ENCODE results near the gene ROPN1L. TPM values are rescaled to one million over a fixed set of nuclear protein-coding genes. Genes with fewer than 3 reads are reported as not detected.
"Not testable (repeated sequence)": the region's sequence is repeated elsewhere in the genome, so short reads cannot be mapped to it uniquely, and the experiment has no call there.

The ROPN1L gene
- total RNA-seq, 2 experiments from 2014 or later, result 1.1 to 2.4 TPM

DNA sequence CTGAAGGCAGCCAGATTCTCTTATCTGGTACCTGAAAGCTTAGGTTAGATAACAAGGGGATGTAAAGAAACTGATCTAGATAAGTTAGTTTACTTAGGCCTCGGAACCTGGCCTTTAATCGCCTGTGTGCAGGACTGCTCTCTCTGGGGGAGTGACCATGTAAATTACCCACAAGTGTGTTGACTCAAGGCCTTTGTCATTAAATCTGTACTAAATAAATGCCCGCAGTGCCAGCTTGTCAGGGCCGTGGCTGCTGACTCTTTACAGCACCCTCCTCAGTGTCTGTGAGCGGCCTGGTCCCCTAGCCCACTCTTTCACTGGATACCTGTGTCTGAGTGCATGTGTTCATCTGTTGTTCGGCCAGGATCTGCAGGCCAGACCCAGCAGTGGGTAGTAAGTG is 52.8 kb downstream of the ROPN1L start:
- H3K27ac Mint-ChIP-seq; DNase-seq; ATAC-seq; H3K36me3 Mint-ChIP-seq; H3K9me3 Mint-ChIP-seq (ENCODE audit: low read depth); H3K4me1 Mint-ChIP-seq; H3K27me3 Mint-ChIP-seq; CTCF ChIA-PET; H3K4me3 Mint-ChIP-seq: not testable (repeated sequence)

DNA sequence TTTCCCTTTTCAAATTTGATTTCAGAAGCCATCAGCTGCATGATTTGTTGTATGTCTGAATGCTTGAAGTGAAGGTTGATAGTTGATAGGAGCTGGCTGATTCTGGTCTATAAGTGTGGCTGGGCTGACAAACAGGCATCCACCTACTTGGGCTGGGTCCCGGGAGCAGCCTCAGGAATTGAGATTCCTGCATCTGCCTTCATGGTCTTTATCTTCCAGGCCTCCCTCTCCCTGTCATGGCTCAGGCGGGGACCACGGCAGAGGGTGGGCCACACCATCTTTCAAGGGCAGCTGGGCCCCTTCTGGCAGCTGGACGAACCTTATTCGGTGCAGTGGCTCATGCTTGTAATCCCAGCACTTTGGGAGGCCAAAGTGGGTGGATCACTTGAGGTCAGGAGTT is 55.9 kb downstream of the ROPN1L start:
- Mint-ChIP-seq H3K9me3 (ENCODE audit: low read depth) (peaks cover 7% of the 10 kb centered on the region), H3K27me3 (no peaks in the 10 kb centered on the region), H3K36me3 (no peaks in the 10 kb centered on the region), H3K27ac (no peak overlapping the region), H3K4me3 (no peak overlapping the region), H3K4me1 (no peaks in the 10 kb centered on the region)
- ATAC-seq, result no peak
- no peak for DNase-seq
- CTCF ChIA-PET, result no interaction called here

DNA sequence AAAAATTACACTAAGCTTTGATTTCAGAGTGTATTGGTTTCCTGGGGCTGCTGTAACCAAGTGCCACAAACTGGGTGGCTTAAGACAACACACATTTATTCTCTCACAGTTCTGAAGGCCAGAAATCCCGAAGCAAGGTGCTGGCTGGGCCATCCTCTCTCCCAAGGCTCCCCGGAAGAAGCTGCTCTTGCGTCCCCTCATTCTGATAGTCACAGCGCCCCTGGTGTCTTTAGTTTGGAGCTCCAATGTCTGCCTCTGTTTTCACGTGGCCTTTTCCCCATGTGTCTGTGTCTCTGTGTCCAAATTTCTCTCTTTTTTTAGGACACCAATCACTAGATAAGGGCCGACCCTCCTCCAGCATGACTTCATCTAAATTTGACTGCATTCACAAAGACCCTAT is 56.7 kb downstream of the ROPN1L start:
- ATAC-seq (no peak), DNase-seq (no peak)
- Mint-ChIP-seq H3K27ac (no peak overlapping the region), H3K36me3 (no peaks in the 10 kb centered on the region), H3K4me3 (no peak overlapping the region), H3K27me3 (no peaks in the 10 kb centered on the region), H3K4me1 (no peaks in the 10 kb centered on the region), H3K9me3 (ENCODE audit: low read depth) (peaks cover 7% of the 10 kb centered on the region)
- CTCF ChIA-PET, result no interaction called here

DNA sequence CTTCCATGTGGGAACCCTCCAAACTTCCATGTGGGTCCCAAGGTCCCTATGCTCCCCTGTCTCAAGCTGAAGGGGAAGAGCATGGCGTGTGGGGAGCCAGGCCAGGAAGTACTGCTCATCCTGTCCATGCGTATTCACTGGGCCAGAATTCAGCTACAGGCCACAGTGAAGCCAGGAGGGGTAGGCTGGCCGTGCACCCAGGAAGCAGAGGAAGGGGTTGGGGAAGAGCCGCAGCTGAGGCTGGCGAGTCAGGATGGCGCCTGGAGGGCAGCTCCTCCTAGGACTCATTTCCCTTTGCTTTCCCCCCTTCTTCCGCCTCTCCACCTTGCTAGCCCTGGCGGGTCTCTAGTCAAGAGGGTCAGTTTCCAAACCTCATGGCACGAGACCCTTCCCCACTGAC is 57.4 kb downstream of the ROPN1L start:
- Mint-ChIP-seq H3K4me1 (no peaks in the 10 kb centered on the region), H3K9me3 (ENCODE audit: low read depth) (peaks cover 5% of the 10 kb centered on the region), H3K4me3 (no peak overlapping the region), H3K27me3 (no peaks in the 10 kb centered on the region), H3K36me3 (no peaks in the 10 kb centered on the region), H3K27ac (no peak overlapping the region)
- DNase-seq, result no peak
- CTCF ChIA-PET, result no interaction called here
- ATAC-seq, result no peak

DNA sequence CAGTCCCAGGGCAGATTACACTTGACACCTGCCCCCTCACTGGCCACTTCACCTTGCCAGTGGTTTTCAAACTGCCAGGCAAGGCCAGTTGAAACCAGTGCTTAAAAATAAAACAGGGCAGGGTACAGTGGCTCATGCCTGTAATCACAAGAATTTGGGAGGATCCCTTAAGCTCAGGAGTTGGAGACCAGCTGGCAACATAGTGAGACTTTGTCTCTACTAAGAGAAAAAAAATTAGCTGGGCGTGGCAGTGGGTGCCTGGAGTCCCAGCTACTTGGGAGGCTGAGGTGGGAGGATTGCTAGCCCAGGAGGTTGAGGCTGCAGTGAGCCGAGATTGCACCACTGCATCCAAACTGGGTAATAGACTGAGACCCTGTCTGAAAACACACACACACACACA is 58.1 kb downstream of the ROPN1L start:
- H3K27me3 Mint-ChIP-seq, result no peaks in the 10 kb centered on the region
- H3K27ac Mint-ChIP-seq, result no peak overlapping the region
- no peak for DNase-seq
- no peaks in the 10 kb centered on the region for H3K4me1 Mint-ChIP-seq
- no peak overlapping the region for H3K4me3 Mint-ChIP-seq
- H3K9me3 Mint-ChIP-seq (ENCODE audit: low read depth), result peaks cover 2% of the 10 kb centered on the region
- ATAC-seq, result no peak
- H3K36me3 Mint-ChIP-seq, result no peaks in the 10 kb centered on the region
- CTCF ChIA-PET, result interaction anchor here (0.6 to 0.7 kb wide), 2 partner anchors 52 to 189 kb away, joined by 3 read pairs; no protein-coding TSS in a partner anchor

DNA sequence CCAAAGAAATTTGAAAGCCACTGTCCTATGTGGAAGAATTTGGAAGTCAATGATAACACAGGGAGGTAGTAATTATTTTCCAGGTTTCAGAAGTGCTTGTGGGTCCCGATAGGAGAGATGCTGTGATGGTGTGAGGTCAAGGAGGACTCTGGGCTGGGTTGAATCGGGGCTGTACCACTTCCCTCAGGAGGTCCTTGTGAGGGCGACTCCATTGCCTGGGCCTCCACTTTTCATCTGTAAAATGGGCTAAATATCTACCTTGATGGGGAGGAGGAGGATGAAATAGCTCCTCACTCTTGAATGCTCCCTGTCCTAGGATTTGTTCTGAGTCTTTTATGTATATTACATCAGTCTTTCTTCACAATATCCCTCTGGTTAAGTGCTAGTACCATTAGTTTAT is 59.0 kb downstream of the ROPN1L start:
- Mint-ChIP-seq H3K36me3 (no peaks in the 10 kb centered on the region), H3K4me1 (no peaks in the 10 kb centered on the region), H3K27me3 (no peaks in the 10 kb centered on the region), H3K4me3 (no peak overlapping the region), H3K27ac (no peak overlapping the region), H3K9me3 (ENCODE audit: low read depth) (peaks cover 2% of the 10 kb centered on the region)
- no peak for DNase-seq
- no peak for ATAC-seq
- CTCF ChIA-PET, result interaction anchor here (0.6 kb wide), 1 partner anchor 51 kb away, joined by 3 read pairs; no protein-coding TSS in a partner anchor

DNA sequence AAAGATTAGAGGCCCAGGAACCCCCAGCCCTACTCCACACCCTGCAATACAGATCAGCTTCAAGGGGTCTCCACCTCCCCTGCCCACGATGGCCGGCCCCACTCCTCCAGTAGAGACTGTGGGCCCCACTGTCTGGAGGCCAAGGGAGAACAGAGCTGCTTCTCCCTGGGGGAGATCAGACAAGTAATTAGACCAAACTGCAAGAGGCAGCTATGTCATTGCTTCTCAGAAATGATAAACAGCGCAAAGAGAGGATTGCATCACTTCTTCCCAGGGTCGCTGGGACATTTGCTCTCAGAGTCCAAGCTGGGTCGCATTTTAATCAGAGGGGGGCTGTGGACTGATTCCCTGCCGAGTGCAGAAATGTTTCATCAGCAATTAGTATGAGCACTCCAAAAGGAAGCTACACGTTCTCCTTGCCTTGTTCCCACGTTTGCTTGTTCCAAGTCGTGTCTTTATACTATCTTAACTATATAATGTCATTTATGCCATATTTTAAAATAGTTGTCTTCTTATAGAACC is 59.9 kb downstream of the ROPN1L start:
- H3K27me3 Mint-ChIP-seq, result no peaks in the 10 kb centered on the region
- no peaks in the 10 kb centered on the region for H3K4me1 Mint-ChIP-seq
- no peaks in the 10 kb centered on the region for H3K36me3 Mint-ChIP-seq
- ATAC-seq (no peak), DNase-seq (no peak)
- H3K27ac Mint-ChIP-seq, result no peak overlapping the region
- H3K4me3 Mint-ChIP-seq, result no peak overlapping the region
- no peaks in the 10 kb centered on the region for H3K9me3 Mint-ChIP-seq (ENCODE audit: low read depth)
- CTCF ChIA-PET, result no interaction called here

DNA sequence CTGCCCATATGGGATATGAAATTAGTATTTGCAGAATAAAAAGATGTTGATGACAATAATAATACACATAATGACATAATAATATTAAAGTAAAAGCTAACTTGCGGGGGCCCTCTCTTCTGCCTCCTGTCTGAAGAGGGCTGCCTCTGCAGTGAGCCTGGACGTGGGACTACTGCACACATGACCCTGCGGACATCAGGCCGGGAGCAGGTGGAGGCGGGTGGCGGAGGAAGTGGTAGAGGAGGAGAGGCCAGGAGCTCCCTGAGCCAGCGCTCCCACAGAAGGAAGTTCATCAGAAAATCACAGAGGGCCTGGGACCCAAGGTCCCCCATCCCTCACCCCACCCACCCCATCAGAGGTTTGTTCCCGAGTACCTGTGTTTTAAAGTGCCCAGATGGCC is 60.5 kb downstream of the ROPN1L start:
- Mint-ChIP-seq H3K36me3 (no peaks in the 10 kb centered on the region), H3K4me3 (no peak overlapping the region), H3K27ac (no peak overlapping the region), H3K9me3 (ENCODE audit: low read depth) (no peaks in the 10 kb centered on the region), H3K27me3 (no peaks in the 10 kb centered on the region), H3K4me1 (no peaks in the 10 kb centered on the region)
- DNase-seq (no peak), ATAC-seq (no peak)
- CTCF ChIA-PET, result no interaction called here

DNA sequence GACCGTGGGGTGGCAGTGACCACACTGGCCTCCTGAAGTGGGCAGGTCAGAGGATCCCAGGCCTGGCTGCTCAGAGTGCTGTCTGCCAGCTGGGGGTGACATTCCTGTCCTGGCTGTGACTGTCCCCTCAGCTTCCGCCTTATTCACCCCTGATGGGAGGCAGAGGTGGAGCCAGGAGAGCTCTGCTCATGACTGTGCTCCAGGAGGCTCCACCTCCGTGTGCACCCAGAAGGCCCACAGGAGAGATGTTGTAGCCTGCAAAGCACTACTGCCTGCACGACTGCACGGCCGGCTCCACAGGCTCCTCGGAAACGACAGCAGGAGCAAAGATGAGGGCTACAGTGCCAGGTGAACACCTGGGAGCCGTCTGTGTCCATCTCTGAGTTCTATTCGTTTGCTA is 60.9 kb downstream of the ROPN1L start:
- Mint-ChIP-seq H3K27ac (no peak overlapping the region), H3K36me3 (no peaks in the 10 kb centered on the region), H3K27me3 (no peaks in the 10 kb centered on the region), H3K4me3 (no peak overlapping the region), H3K9me3 (ENCODE audit: low read depth) (no peaks in the 10 kb centered on the region), H3K4me1 (no peaks in the 10 kb centered on the region)
- ATAC-seq, result no peak
- no peak for DNase-seq
- CTCF ChIA-PET, result no interaction called here

DNA sequence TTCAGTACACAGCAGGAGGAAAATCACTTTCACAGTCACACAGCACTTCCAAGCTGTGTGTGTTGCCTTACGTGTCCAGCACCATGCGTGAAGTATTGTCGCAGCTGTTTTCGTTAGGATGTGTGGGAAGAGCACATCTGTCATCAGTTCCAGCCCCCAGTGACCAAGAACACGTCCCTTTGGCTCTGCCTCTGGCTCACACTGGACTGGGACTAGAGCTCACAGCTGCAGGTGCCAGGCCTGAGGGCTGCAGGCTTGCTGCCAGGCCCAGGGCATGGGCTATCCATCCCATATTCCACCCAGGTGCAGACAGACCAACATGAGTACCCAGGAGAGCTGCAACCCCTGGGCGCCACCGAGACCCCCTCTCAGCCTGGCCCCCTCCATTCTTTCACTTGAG is 61.6 kb downstream of the ROPN1L start:
- H3K9me3 Mint-ChIP-seq (ENCODE audit: low read depth), result no peaks in the 10 kb centered on the region
- no peak for DNase-seq
- H3K27me3 Mint-ChIP-seq, result no peaks in the 10 kb centered on the region
- no peak overlapping the region for H3K4me3 Mint-ChIP-seq
- H3K4me1 Mint-ChIP-seq, result no peaks in the 10 kb centered on the region
- H3K27ac Mint-ChIP-seq, result no peak overlapping the region
- CTCF ChIA-PET, result no interaction called here
- H3K36me3 Mint-ChIP-seq, result no peaks in the 10 kb centered on the region
- no peak for ATAC-seq

DNA sequence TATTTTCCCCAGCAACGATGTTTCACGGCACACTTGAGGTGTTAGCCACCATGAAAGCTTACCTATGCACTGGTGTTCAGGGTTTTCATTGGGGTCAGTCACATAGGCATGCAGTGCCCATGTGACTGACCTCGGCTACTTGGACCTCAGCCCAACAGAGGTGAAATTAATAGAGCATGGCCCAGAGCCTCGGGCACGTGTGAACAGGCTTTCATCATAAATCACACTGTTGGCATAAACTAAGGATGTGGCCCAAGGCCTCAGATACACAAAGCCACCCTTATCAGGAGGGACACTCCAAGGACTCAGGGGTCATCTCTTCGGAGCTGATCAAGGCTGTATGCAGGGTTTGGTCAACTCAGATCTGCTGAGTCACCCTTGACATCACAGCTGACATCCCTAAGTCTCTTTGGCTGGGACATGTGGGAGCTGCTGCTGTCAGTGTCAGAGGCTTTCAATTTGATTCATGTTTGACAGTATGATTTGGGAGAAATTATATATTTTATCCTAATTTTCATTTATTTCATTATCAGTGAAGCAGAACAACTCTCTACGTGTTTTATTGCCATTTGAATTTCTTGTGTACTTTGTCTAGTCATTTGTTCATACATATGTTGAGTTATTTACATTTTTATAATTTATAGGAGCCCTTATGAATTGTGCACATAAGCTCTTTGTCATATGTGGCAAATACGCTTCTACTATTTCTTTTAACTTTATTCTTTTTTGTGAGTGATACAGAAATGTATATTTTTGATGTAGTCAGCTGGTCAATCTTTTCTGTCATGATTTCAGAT is 62.5 kb downstream of the ROPN1L start:
- H3K27me3 Mint-ChIP-seq, result no peaks in the 10 kb centered on the region
- H3K9me3 Mint-ChIP-seq (ENCODE audit: low read depth), result no peaks in the 10 kb centered on the region
- DNase-seq, result no peak
- H3K36me3 Mint-ChIP-seq, result no peaks in the 10 kb centered on the region
- H3K4me1 Mint-ChIP-seq, result no peaks in the 10 kb centered on the region
- H3K4me3 Mint-ChIP-seq, result no peak overlapping the region
- no peak for ATAC-seq
- no peak overlapping the region for H3K27ac Mint-ChIP-seq
- CTCF ChIA-PET, result no interaction called here

DNA sequence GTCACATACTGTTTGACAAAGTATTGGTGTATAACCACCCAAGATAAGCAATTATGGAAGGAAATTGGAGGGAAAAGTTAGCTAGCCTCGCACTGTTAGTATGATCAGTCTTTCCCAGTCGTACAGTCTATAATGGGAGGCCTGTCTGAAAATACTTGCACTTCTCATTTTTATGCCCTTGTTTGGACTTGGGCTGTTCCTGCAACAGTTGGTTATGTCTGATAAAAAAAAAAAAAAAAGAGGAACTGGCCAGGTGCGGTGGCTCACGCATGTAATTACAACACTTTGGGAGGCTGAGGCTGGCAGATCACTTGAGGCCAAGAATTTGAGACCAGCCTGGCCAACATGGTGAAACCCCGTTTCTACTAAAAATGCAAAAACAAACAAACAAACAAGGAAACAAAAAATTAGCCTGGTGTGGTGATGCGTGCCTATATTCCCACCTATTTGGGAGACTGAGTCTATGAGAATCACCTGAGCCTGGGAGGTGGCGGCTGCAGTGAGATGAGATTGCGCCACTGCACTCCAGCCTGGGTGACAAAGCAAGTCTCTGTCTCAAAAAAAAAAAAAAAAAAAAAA is 63.9 kb downstream of the ROPN1L start:
- Mint-ChIP-seq H3K4me3 (no peak overlapping the region), H3K27ac (no peak overlapping the region), H3K9me3 (ENCODE audit: low read depth) (no peaks in the 10 kb centered on the region), H3K36me3 (no peaks in the 10 kb centered on the region), H3K27me3 (peaks cover 2% of the 10 kb centered on the region), H3K4me1 (no peaks in the 10 kb centered on the region)
- CTCF ChIA-PET, result no interaction called here
- ATAC-seq, result no peak
- DNase-seq, result no peak

DNA sequence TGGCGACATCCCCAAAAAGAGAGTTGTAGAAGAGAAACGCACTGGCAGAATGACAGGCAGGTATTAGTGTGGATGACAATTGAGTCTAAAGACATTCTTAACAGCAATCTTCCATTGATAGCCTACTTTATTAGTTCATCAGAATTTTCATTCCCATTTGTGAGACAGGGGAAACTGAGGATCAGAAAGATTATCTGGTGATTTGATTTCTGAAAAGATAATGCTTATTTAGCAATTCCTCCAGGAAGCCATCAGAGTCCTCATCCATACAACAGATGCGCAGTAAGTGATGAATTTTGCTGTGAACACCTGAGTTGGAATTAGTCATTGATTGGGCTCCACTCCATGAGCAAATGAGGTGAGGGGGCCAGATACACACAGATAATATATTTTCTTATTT is 64.9 kb downstream of the ROPN1L start:
- H3K9me3 Mint-ChIP-seq (ENCODE audit: low read depth), result no peaks in the 10 kb centered on the region
- ATAC-seq (no peak), DNase-seq (no peak)
- no peak overlapping the region for H3K27ac Mint-ChIP-seq
- CTCF ChIA-PET, result no interaction called here
- H3K27me3 Mint-ChIP-seq, result peaks cover 2% of the 10 kb centered on the region
- no peaks in the 10 kb centered on the region for H3K36me3 Mint-ChIP-seq
- H3K4me3 Mint-ChIP-seq, result no peak overlapping the region
- H3K4me1 Mint-ChIP-seq, result no peaks in the 10 kb centered on the region

DNA sequence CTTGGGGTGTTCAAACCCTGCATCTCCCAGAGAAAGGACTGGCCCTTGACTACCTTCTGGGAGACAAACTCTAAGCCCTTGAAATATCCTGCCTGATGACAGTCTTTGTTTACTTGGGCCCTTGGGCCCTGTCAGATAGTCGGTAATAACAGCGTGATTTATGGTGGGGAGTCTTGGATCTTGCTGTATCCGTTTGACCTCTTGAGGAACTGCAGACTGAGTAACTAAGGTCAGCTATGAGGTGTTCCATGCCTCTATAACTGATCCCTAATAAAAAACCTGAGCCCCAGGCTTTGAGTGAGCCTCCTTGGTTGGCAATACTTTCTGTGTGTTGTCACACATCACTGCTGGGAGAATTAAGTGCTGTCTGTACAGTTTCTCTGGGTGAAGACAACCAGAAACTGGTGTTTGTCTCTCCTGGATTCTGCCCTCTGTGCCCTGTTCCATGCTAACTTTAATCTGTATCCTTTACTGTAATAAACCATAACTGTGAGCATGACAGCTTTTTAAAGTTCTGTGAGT is 66.0 kb downstream of the ROPN1L start:
- no peak overlapping the region for H3K27ac Mint-ChIP-seq
- DNase-seq, result no peak
- ATAC-seq, result no peak
- H3K36me3 Mint-ChIP-seq, result no peaks in the 10 kb centered on the region
- no peak overlapping the region for H3K4me3 Mint-ChIP-seq
- no peaks in the 10 kb centered on the region for H3K4me1 Mint-ChIP-seq
- no peaks in the 10 kb centered on the region for H3K9me3 Mint-ChIP-seq (ENCODE audit: low read depth)
- peaks cover 7% of the 10 kb centered on the region for H3K27me3 Mint-ChIP-seq
- CTCF ChIA-PET, result interaction anchor here (0.5 kb wide), 1 partner anchor 101 kb away, joined by 3 read pairs; no protein-coding TSS in a partner anchor

Measured in activated CD8-positive, alpha-beta memory T cell treated with anti-CD3 and anti-CD28 coated beads, Interleukin-2, amount 10 ng/mL, durations not matched to agents 7 days and 5 days (primary cell).